IPS DF 4.7 (cell line): ENCODE measurements around the gene CYB5D1.
"Not testable (repeated sequence)": the region's sequence is repeated elsewhere in the genome, so short reads cannot be mapped to it uniquely, and the experiment has no call there.

Source experiments
- DNase-seq: peaks from one replicate; pipeline ENCODE4 v3.0.0-alpha.2; 2013; ENCODE audit warnings: low spot score; ENCODE audit errors: extremely low read depth

Gene CYB5D1

GRCh38 chr17:7856011-7856810 is 1.6 kb upstream of the CYB5D1 start:
- DNase-seq: no peak

- no peak for DNase-seq
Measured at GRCh38 chr17:7856811-7857712, 741 bp upstream of the CYB5D1 start, which contains the start of gene NAA38. Gene NAA38, minus strand, starts transcription at chr17:7857559. Its CDS starts 96 bp downstream, at chr17:7857463.

GRCh38 chr17:7858522-7858810 is 663 bp downstream of the CYB5D1 start:
- DNase-seq: no peak

GRCh38 chr17:7859028-7859427 is 1.2 kb downstream of the CYB5D1 start:
- no peak for DNase-seq

- DNase-seq: no peak
Measured at GRCh38 chr17:7862692-7863437, 5.1 kb downstream of the CYB5D1 start.

- not testable (repeated sequence) for DNase-seq
Measured at GRCh38 chr17:7864384-7864783, 6.6 kb downstream of the CYB5D1 start.

- DNase-seq: no peak
Measured at GRCh38 chr17:7864995-7865650, 7.3 kb downstream of the CYB5D1 start.

GRCh38 chr17:7867881-7868329 is 10.1 kb downstream of the CYB5D1 start:
- no peak for DNase-seq

GRCh38 chr17:7873051-7873450 is 15.2 kb downstream of the CYB5D1 start:
- DNase-seq: no peak

- no peak for DNase-seq
Measured at GRCh38 chr17:7875804-7876370, 18.1 kb downstream of the CYB5D1 start.

GRCh38 chr17:7878234-7878633 is 20.4 kb downstream of the CYB5D1 start:
- no peak for DNase-seq

GRCh38 chr17:7880076-7880868 is 22.5 kb downstream of the CYB5D1 start:
- no peak for DNase-seq

- no peak for DNase-seq
Measured at GRCh38 chr17:7881276-7882054, 23.7 kb downstream of the CYB5D1 start.

- DNase-seq: no peak
Measured at GRCh38 chr17:7882068-7882467, 24.3 kb downstream of the CYB5D1 start.

GRCh38 chr17:7882629-7883028 is 24.8 kb downstream of the CYB5D1 start:
- DNase-seq: no peak

GRCh38 chr17:7883781-7884386 is 26.1 kb downstream of the CYB5D1 start:
- DNase-seq: no peak

- no peak for DNase-seq
Measured at GRCh38 chr17:7884581-7885366, 27.0 kb downstream of the CYB5D1 start.
